AG09319 (cell line): ENCODE data around the gene ZNF688.

Source experiments
- DNase-seq: peaks from one replicate; pipeline ENCODE4 v3.0.0-alpha.2; 2010; ENCODE audit warnings: low read depth; ENCODE audit errors: extremely low read depth
- TF ChIP-seq, protein P1 (sequence below): IDR thresholded peaks from 2 replicates; pipeline ENCODE4 v1.5.1; 2011; ENCODE audit warnings: low read depth, mild to moderate bottlenecking, inconsistent platforms, low read length, moderate library complexity

Gene ZNF688

DNA sequence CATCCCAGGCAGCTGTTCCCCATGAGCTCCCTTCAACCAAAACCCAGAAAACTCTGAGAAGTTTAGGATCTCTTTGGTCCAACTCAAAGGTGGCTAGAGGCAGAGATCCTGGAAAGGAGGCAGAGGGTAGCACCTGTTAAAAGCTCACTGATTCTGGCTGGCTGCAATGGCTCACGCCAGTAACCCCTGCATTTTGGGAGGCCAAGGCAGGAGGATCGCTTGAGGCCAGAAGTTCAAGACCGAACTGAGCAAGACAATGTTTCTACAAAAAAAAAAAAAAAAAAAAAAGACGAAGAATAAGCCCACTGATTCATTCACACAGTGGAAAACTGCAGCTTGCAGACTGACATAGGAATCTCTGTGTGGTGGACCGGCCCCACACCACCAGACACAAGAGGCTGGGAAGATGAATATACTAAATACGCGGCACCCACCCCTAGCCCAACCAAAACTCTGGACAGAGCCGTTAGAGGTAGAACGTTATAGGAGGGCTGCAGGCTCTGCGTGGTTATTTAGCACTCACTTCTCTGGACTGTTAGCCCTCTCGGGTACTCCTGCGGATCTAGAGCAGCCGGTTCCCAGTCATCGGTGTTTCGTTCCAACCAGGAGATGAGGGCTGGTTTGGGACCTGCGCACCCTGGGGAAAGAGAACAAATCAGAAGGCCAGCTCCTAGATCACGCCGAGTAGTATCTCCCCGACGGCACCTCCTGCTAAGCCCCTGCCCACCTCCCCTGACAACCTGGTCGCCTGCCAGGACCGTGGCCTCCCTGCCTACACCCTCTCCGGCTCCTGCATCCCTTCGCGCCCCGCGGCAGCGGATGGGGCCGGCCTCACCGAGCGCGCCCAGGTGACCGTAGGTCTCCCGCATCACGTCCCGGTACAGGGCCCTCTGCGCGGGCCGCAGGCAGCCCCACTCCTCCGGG lies 37.8 kb upstream of the ZNF688 start:
- TF ChIP-seq, protein P1, sequence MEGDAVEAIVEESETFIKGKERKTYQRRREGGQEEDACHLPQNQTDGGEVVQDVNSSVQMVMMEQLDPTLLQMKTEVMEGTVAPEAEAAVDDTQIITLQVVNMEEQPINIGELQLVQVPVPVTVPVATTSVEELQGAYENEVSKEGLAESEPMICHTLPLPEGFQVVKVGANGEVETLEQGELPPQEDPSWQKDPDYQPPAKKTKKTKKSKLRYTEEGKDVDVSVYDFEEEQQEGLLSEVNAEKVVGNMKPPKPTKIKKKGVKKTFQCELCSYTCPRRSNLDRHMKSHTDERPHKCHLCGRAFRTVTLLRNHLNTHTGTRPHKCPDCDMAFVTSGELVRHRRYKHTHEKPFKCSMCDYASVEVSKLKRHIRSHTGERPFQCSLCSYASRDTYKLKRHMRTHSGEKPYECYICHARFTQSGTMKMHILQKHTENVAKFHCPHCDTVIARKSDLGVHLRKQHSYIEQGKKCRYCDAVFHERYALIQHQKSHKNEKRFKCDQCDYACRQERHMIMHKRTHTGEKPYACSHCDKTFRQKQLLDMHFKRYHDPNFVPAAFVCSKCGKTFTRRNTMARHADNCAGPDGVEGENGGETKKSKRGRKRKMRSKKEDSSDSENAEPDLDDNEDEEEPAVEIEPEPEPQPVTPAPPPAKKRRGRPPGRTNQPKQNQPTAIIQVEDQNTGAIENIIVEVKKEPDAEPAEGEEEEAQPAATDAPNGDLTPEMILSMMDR, result no peak
- no peak for DNase-seq

DNA sequence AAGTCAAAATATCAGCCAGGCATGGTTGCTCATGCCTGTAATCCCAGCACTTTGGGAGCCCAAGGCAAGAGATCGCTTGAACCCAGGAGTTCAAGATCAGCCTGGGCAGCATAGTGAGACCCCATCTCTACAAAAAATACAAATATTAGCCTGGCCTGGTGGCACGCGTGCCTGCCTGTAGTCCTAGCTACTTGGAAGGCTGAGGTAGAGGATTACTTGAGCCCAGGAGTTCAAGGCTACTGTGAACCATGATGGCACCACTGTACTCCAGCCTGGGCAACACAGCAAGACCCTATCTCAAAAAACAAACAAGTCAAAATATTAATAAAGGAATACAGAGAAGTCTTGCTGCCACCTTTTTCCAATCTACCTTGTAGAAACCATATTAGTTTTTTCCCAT lies 34.5 kb upstream of the ZNF688 start:
- DNase-seq, result no peak
- TF ChIP-seq, protein P1, result no peak

DNA sequence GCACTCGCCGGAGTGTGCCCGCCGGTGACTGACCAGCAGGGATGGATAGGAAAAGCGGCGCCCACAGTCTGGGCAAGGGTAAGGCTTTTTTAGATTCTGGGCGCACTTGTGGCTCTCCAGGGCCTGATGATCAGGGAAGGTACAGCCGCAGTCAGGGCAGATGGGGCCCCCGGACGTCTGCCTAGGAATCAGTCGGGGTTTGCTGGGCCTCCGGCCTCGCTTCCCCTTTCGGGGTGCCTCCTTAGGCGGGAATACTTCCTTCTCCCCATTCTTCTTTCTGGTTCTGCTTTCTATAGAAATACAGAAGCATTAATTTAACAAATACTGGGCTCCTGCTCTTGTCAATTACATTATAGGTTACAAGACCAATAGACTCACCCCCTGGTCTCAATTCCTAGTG lies 33.6 kb upstream of the ZNF688 start:
- TF ChIP-seq, protein P1, result no peak
- no peak for DNase-seq

DNA sequence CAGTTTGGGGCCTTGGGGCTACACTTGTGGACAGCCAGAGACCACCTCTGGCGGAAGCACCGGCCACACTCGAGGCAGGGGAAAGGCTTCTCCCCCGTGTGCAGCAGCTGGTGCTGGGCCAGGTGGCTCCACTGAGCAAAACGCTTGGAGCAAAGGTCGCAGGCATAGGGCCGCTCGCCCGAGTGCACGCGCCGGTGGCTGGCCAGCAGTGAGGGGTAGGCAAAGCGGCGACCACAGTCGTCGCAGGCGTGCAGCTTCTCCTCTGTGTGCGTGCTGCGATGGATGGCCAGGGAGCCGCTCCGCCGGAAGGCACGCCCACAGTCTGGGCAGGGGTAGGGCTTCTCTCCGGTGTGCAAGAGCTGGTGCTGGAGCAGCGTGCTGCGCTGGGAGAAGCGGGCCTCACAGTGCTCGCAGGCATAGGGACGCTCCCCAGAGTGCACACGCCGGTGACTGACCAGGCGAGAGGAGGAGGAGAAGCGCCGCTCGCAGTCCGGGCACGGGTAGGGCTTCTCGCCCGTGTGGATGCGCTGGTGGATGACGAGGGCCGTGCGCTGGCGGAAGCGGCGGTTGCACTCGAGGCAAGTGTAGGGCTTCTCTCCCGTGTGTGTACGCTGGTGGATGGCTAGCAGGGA lies 32.9 kb upstream of the ZNF688 start:
- TF ChIP-seq, protein P1, result no peak
- DNase-seq, result no peak

DNA sequence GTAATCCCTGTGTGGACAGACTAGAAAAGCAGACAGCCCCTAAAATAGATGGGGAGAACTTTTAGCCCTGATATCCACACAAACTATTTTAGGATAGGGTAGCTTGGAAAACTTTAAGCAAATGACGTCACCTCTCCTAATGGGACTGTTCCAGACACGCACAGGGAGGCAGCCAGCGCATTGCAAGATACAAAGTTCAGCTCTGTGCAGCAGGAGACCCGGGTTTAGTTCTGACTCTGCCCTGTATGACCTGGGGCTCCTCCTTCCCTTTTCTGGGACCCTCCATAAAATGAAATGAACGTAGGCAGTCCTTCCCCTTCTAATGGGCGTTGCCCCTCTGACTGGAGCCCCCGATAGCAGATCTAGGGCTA lies 32.4 kb upstream of the ZNF688 start:
- DNase-seq, result no peak

DNA sequence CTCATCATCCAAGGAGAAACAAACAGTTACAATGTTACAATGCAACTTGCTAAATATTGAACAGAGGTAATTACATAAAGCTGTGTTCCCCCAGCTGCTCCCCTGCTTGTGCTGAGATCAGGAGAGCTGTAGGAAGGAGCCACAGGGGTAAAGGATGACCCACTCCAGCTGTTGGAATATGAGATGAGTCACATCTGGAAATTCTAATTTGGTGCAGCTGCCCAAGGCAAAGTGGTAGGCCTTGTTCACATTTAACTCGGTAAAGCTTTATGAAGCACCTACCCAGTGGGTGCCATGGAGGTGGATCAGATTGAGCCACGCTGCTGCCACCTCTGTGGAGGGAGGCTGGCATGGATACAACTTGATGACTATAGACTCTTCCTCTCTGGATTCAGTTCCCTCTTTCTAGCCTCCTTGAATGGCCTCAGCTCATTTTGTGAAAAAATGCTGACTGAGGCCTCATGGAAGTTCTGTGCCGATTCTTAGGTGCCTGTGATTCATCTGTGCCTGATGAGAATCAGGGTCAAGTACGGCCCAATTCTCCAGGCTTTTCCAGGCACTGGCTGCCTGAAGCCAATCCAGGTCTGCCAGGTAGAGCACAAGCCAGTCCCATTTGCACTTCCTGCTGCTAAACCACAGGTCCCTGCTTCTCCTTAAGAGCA lies 31.2 kb upstream of the ZNF688 start:
- DNase-seq, result no peak
- TF ChIP-seq, protein P1, result no peak

More for the DNA sequence above, 32.4 kb upstream of the ZNF688 start:
- TF ChIP-seq, protein P1, result no peak

DNA sequence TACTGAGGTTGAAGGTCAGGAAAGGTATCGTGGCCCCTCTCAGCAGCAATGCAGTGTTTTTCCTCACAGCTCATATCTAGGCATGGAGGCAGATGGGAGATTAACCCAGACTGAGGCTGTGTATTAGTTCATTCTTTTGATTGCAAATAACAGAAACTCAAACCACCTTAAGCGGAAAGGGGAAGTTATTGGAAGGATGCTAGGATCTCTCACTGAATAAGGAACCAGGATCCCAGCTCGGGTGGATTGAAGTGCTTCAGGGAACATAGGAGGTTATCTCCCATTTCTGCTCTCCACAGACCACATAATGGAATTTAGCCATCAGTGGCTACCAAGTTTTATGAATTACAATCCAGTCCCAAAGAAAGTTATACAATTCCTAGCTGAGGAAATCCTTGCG lies 30.5 kb upstream of the ZNF688 start:
- DNase-seq, result no peak
- TF ChIP-seq, protein P1, result no peak
